Measurements from ENCODE around the gene TSPAN14.

- TF ChIP-seq CTCF (conservative IDR thresholded peaks at IDR 0.05; ENCODE audit: low read length) (no peak), EZH2phosphoT487 (IDR thresholded peaks at IDR 0.05; ENCODE audit: borderline replicate concordance, low read depth, low read length) (no peak)
Observed at GRCh38 chr10:80433134-80433533, 21.0 kb upstream of the TSPAN14 start.
